ENCODE measurements around the gene CTDNEP1.

CTDNEP1 gene

DNA sequence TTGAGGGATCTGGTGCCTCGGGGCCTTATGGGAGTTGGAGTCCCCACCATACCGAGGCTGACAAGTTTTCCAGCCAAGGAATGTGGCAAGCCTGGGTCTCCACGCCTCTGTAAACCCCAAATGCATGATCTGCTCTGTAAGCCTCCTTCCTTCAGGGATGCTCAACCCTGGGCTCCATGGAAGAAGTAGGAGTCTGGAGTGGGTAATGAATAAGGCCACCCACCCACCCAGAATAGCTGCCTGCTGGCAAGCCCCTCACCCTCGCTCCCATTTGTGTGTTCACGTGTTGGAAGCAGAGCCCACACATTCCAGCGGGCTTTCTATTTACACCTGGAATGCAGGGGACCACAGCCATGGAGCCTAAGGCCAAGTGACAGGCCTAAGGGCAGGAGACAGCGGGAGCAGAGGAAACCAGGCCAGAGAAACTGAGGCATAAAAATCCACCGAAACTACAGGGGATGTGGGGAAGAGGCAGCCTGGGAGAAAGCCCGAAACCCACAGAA is 36.3 kb downstream of the CTDNEP1 start:
- peak; percentile 91 for DNase-seq (ENCODE audit: low spot score)

DNA sequence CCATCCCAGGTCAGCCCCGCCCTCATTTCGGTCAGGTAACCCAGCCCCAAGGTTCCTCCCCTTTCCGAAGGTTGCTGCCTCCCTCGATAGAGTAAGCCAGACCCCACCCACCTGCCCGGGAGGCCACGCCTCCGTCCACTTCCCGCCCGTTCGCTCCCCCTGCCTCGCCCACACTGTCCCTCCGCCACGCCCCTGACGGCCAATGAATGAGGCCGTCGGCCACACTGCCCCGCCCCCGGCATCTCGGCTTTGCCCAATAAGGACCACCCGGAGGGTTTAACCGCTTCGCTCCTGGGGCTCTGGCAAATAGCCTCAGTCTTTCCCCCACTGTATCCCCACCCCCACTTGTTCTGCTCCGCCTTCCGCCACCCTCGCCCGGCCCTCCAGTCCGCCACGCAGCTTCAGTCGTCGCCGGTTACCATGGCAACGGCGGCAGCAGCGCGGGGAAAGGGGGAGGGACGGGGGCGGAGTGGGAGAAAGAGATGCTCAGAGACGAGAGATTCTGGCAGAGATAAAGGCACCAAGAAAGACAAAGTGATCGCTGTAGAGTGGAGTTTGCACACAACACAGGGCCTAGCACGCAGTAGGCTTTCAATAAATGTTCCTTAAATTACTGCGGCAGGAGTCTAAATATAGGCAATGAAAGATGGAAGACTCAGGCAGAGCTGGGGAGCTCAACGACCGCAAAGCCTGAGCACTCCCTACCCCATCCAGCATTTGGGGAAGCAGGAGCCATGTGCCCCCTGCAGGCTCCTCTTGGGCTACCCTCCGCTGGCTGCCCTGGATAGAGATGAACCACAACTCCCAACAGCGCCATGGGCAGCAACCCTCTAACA is 37.0 kb downstream of the CTDNEP1 start:
- peak; percentile 91 for DNase-seq (ENCODE audit: low spot score)

DNA sequence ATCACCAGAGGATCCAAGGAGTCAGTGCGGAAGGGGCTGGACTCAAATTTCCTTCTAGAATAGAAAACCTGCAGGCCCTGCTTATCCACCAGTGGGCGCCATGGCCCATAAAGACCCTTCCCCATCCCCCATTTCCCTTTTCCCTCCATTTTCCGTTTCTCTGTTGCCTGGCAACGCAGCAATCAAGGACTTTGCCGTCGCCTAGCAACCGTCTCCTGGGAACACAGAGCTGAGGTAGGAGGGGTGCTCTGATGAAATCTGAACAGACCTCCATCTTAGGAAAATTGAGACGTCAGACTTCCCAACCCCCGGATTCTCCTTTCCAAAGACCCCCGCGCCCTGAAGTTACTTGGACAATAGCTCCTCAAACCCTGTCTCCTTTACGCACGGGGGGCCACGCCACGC is 37.6 kb downstream of the CTDNEP1 start:
- DNase-seq (ENCODE audit: low spot score): no peak

DNA sequence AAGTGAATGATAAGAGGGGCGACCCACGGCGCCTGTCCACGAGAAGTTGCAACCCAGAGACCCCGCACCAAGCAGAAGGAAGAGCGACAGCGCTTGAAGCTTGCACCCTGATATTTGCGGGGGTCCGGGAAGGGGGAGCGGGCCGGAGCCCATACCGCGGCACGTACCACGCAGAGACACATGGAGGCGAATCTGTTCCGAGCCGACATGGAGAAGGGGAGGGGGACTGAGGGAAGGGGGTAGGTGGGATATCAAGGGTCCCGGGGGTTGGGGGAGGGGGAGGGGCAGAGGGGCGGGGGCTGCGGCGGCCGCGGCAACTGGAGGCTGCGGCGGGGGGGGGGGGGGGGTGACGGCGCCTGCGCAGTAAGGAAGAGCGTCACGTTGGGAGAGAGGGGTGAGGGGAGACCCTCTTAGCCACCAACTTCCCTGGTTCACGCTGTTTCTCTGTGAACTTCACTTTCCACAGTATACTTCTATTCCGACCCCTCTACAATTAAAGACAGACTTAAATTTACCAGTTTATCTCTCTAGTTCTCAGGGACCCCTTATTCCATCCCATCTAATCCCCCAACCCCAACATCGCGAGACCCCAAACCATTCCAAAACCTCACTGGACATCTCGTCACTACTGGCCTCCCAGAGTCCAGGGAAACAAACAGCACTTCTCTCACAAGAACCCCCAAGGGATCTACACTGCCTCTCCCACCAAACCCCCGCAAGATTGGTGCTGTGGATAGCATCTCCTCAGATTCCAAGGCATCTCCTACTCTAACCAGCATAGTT is 39.9 kb downstream of the CTDNEP1 start:
- DNase-seq (ENCODE audit: low spot score): no peak

DNA sequence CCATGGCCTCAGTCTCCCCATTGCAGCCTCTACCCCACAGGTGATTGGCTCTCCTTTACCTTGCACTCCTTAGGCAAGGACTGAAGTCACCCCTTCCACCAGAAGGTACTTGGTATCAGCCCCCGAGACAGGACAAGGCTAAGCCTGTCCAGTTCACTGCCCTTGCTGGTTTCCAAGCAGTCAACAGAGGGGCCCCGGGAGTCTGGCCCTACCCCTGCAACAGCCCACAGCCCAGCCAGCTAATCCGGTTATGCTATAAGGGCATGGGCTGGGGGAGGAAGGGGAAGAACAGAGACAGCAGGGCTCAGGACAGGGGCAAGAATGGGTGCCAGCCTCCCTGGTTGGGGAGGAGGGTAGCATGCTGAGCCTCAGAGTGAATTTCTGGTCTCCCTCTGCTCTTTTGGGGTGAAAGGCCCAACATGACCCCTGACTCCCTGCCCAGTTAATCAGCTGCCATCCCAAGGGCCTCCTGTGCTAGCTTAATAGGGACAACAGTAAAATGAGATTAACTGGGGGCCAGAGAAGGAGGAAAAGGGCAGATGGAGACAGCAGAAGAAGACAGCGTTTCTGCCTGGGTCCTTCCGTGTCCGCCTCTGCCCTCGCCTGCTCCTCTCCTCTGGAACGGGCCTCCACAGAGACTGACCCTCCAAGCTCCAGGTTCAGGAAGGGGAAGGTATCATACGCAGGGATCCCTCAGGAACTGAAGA is 42.6 kb downstream of the CTDNEP1 start:
- no peak for DNase-seq (ENCODE audit: low spot score)

DNA sequence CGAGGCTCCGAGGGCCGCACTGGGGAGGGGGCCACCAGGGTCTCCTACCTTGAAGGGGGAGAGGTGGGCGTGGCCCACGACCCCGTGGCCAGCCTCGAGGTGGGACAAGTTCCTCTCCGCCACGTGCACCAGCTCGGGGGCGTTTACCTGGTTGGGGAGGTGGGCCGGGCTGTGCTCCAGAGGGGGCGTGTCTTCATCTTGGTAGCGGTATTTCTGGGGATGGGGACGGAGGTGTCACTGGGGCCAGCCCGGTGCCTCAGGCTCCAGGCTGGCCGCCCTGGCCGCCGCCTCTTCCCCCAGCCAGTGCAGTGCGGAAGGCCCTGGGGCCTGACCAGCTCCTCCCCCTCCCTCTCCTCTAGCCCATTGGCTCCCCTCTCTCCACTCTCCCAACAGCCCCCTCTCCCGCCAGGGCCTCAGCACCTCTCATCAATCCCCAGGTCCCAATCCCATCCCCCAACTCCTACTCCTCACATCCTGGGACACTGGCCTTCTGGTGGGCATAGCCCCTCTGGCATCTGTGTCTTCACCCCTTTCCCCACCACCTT is 43.4 kb downstream of the CTDNEP1 start:
- no peak for DNase-seq (ENCODE audit: low spot score)

DNA sequence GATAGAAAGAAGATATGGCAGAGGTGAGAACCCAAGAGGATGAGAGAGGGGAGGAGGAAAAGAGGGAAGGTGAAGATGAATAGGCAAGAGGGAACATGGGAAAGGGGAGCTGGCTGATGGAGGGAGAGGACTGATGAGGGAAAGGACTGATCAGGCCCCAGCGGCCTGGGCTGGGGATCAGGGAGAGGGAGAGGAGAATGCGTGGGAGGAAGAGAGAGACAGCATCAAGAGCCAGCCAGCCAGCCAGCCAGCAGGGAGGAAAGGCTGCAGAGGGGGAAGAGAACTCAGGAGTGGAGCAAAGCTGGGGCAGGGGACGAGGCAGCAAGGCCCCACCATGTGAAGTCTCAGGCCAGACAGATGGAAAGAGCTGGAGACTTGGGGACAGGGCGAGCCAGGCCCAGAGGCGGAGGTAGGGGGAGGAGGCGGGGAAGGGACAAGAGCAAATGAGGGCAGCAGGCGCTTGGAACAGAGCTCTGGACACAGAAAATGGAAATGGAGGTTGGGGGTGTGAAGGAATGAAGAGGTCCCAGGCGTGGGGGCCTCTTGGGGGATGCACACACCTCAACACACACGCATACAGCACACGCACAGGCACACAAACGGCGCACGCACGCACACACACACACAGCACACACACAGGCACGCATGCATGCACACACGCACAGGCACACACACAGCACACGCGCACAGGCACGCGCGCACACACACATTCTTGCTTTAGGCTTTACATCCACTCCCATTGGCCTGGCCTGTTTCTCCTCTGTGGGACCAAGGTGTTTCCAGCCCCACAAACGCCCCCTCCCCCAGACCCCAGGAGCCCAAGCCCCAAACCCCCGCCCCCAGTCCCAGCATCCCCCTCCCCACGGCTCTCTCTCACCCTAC is 44.2 kb downstream of the CTDNEP1 start:
- no peak for DNase-seq (ENCODE audit: low spot score)

DNA sequence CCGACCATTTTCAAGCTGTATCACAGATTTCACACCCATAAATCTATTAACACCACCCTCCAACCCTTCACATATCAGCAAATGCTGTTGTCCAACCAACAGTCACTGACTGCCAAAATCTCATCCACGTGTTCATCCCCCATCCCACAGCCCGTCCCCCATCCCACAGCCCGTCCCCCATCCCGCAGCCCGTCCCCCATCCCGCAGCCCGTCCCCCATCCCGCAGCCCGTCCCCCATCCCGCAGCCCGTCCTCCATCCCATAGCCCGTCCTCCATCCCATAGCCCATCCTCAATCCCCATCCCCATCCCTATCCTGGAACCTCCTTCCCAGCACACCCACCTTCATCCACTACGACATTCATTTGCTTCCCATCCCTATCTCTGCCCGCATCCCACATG is 46.0 kb downstream of the CTDNEP1 start:
- DNase-seq (ENCODE audit: low spot score): no peak

DNA sequence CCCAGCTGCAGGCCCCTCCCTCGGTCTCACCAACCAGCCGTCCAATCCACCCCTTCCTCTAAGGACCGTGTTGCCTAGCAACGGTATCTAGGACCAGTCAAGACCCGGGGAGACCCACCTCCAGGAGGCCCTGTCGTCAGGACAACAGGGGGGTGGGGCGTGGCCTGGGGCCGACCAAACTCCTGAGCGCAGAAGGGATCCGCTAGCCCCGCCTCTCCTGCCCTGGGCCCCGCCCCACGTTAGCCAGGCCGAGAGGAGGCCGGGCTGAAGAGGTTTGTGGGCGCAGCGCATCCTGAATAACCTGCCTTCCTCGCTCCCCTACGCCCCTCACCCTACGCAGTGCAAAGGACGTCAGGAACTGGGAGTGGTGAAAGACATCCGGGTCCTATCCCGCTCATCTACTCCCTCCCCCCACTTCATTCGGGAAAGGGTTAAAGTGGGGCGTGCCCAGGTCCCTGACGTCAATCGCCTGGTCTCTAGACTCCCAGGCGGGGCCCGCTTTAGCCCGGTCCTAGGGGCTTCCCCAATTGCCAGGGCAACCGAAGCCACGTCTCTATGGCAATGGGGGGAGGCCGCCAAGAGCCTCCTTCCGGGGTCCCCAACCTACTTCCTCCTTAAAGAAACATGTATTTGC is 46.6 kb downstream of the CTDNEP1 start:
- peak; percentile 48 for DNase-seq (ENCODE audit: low spot score)

DNA sequence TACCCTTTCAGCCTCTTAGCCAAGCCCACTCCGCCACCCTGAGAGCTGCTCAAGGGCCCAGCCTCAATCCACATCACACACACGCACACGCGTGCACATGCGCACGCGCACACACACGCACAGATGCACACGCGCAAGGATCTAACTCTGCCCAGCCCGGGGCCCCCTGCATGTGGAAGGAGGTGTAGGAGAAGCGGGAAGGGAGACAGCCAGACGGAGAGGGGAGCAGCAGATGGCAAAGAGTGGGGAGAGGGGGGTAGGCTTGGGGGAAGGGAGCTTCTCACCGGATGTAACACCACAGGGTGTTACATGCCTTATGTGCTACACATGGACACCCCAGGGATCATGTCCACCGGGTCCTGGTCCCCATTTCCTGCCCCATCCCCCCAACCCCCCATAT is 47.2 kb downstream of the CTDNEP1 start:
- DNase-seq (ENCODE audit: low spot score): no peak

DNA sequence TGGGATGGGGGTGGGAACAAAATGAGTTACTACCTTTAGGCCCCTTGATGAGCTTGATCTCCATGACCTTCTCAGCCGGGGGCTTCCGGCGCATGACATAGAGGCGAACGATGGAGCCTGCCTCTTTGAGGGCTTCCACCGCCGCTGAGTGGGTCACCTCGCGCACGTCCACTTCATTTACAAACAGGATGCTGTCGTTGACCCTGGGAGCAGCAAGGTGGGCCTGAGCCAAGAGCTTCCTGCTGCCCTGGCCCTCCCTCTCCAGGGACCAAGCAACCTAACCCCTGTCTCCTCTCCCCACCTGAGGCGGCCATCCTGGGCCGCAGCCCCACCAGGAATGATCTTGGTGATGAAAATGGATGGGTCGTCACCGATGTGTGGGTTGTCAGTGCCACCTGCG is 48.1 kb downstream of the CTDNEP1 start:
- no peak for DNase-seq (ENCODE audit: low spot score)

DNA sequence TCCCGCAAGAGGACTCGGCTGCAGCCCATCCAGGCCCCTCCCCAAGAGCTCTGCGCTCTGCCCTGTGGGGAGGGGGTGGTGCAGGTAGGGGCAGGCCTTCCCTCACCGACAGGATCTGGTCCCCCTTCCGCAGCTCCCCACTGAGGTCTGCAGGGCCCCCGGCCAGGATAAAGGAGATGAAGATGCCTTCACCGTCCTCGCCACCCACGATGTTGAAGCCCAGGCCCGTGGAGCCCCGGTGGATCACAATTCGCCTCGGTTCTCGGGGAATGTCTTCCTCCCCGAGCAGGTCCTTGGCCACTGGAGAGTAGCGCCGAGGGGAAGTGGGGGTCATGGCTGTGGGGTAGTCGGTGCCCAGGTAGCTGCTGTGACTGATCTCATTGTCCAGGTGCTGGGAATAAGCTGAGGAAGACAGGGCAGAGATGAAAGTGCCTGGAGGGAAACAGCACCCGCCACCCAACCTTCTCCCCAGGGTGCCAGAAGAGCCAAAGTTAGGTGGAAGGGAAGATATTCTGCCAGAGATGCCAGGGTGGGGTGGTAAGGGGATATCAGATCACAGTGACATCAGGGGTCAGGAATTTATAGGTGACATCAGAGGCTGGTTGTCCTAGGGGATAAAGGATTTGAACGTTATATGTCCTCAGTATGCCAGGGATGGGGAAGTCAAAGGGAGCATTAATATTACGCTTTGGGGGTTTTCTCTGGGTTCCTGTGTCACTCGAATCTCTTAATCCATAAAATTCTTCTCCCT is 54.7 kb downstream of the CTDNEP1 start:
- DNase-seq (ENCODE audit: low spot score): no peak

DNA sequence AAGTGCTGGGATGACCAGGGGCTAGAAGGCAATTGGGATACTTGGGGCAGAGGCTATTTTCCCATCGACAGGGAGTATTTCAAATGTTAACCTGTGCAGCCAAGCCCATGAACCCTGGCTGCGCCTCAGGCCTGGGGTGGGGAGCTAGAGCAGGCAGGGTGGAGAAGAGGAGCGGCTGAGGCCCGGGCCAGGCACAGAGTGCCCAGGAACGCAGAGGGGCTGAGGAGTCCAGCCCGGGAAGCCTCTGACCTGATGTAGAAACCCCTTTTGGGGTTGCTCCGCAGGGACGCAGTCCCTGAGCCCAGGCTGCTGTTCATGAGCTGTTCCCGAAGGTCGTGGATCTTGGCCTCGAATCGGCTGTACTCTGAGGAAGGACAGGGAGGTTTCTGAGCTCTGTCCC is 55.6 kb downstream of the CTDNEP1 start:
- DNase-seq (ENCODE audit: low spot score): no peak
